ENCODE data around the gene DNMT3A.

DNMT3A gene

DNA sequence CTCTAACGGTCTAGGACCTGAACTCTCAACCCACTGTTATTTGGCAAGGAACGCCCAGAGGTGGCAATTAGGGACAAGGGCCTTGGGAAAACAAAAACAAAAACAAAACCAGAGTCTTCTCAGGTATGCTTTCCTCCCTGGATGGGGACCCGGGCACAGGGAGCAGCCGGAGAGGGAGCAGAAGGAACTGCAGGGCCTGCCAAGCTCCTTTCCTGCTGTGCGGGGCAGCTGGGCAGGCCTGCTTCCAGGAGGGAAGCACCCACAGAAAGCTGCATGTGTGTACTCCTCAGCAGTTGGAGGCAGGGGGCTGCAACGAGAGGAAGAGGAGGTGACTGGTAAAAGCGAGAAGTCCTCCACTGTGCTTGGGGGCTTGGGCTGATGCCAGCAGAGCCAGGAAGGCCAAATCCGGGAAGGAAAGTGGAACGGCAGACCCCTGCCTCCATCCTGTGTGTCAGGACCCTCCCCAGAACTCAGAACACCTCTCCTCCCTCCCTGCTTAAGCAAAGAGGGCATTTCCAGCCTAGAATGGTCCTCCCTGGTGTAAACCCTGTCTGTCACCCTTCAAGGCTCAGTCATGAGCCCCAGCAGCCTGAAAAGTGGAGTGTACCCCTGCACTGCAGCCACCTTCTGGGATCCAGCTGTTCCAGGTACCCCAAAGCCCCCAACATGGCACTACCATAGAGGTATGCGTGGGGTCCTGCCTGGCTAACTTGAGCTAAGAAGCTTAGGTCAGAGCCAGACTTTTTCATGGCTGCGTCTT lies 56.3 kb downstream of the DNMT3A start:
- ATAC-seq (ENCODE audit: insufficient read depth, low read depth) (no peak), DNase-seq (no peak)
- Histone ChIP-seq H2AFZ (ENCODE audit: low read depth, low read length) (peak overlapping the region; percentile 87), H3K27ac (ENCODE audit: low read length) (peak overlapping the region; percentile 91), H3K4me3 (ENCODE audit: low read depth in 1 of 2, low read length in 2 of 2) (peak overlapping the region in 1 of 2 experiments; percentile 5; a peak in 1 of 4 replicates), H3K9me3 (ENCODE audit: insufficient read depth, low read length, severe bottlenecking) (no peaks in the 10 kb centered on the region), H3K79me2 (ENCODE audit: insufficient read depth, low read length) (no peaks in the 10 kb centered on the region), H3K9ac (ENCODE audit: low read depth, low read length) (peak overlapping the region; percentile 37), H3K36me3 (ENCODE audit: insufficient read depth, low read length) (peaks cover 31% of the 10 kb centered on the region), H3K4me2 (ENCODE audit: insufficient read depth, low read length) (peak overlapping the region; percentile 44), H3K27me3 (ENCODE audit: insufficient read depth, low read length, poor library complexity) (no peaks in the 10 kb centered on the region), H4K20me1 (ENCODE audit: insufficient read depth, low read length) (no peaks in the 10 kb centered on the region), H3K4me1 (ENCODE audit: insufficient read depth, low read length) (peaks cover 21% of the 10 kb centered on the region)
- TF ChIP-seq, protein P1, sequence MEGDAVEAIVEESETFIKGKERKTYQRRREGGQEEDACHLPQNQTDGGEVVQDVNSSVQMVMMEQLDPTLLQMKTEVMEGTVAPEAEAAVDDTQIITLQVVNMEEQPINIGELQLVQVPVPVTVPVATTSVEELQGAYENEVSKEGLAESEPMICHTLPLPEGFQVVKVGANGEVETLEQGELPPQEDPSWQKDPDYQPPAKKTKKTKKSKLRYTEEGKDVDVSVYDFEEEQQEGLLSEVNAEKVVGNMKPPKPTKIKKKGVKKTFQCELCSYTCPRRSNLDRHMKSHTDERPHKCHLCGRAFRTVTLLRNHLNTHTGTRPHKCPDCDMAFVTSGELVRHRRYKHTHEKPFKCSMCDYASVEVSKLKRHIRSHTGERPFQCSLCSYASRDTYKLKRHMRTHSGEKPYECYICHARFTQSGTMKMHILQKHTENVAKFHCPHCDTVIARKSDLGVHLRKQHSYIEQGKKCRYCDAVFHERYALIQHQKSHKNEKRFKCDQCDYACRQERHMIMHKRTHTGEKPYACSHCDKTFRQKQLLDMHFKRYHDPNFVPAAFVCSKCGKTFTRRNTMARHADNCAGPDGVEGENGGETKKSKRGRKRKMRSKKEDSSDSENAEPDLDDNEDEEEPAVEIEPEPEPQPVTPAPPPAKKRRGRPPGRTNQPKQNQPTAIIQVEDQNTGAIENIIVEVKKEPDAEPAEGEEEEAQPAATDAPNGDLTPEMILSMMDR (IDR thresholded peaks at IDR 0.05; ENCODE audit: borderline replicate concordance, extremely low read depth, low read length, poor library complexity, severe bottlenecking): no peak
- no peak for TF ChIP-seq EZH2 (IDR thresholded peaks at IDR 0.05; ENCODE audit: borderline replicate concordance, low read depth, low read length, severe bottlenecking)

DNA sequence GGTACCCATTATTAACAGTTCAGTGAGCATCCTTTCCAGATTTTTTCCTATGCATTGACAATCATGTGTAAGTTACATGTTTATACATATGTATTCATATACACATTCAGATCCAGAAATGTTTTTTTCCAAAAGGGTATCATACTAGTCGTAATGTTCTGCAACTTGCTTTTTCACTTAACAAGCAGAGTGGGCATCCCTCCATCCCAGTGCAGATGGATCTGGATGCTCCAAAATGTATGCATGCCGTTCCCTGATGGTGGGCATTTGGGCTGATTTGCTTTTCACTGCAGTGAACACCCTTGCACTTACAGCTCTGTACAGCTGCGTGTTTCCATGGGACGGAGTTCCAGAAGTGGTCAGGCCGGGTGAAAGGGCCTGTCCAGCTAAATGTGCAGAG lies 57.0 kb downstream of the DNMT3A start:
- no peak for DNase-seq
- H3K27ac ChIP-seq (ENCODE audit: low read length): peak overlapping the region; percentile 91; the same call in 1 of the 2 replicates
- H3K4me2 ChIP-seq (ENCODE audit: insufficient read depth, low read length): no peak overlapping the region

GRCh38 chr2:25283921-25284320 lies 57.8 kb downstream of the DNMT3A start:
- DNase-seq (no peak), ATAC-seq (ENCODE audit: insufficient read depth, low read depth) (no peak)
- no peak overlapping the region for H3K9ac ChIP-seq (ENCODE audit: low read depth, low read length)
- no peaks in the 10 kb centered on the region for H3K27me3 ChIP-seq (ENCODE audit: insufficient read depth, low read length, poor library complexity)
- H3K27ac ChIP-seq (ENCODE audit: low read length): no peak overlapping the region
- H3K4me3 ChIP-seq (ENCODE audit: low read depth in 1 of 2, low read length in 2 of 2): no peak overlapping the region
- H4K20me1 ChIP-seq (ENCODE audit: insufficient read depth, low read length): no peaks in the 10 kb centered on the region
- no peak overlapping the region for H2AFZ ChIP-seq (ENCODE audit: low read depth, low read length)
- H3K4me2 ChIP-seq (ENCODE audit: insufficient read depth, low read length): no peak overlapping the region
- no peak for TF ChIP-seq EZH2 (IDR thresholded peaks at IDR 0.05; ENCODE audit: borderline replicate concordance, low read depth, low read length, severe bottlenecking)
- TF ChIP-seq, protein P1 (IDR thresholded peaks at IDR 0.05; ENCODE audit: borderline replicate concordance, extremely low read depth, low read length, poor library complexity, severe bottlenecking): no peak
- peaks cover 21% of the 10 kb centered on the region for H3K4me1 ChIP-seq (ENCODE audit: insufficient read depth, low read length)
- peaks cover 36% of the 10 kb centered on the region for H3K36me3 ChIP-seq (ENCODE audit: insufficient read depth, low read length)
- no peaks in the 10 kb centered on the region for H3K9me3 ChIP-seq (ENCODE audit: insufficient read depth, low read length, severe bottlenecking)
- H3K79me2 ChIP-seq (ENCODE audit: insufficient read depth, low read length): no peaks in the 10 kb centered on the region

More for the DNA sequence above, 57.0 kb downstream of the DNMT3A start:
- no peaks in the 10 kb centered on the region for H3K27me3 ChIP-seq (ENCODE audit: insufficient read depth, low read length, poor library complexity)
- H3K9me3 ChIP-seq (ENCODE audit: insufficient read depth, low read length, severe bottlenecking): no peaks in the 10 kb centered on the region
- H4K20me1 ChIP-seq (ENCODE audit: insufficient read depth, low read length): no peaks in the 10 kb centered on the region
- TF ChIP-seq, protein P1 (IDR thresholded peaks at IDR 0.05; ENCODE audit: borderline replicate concordance, extremely low read depth, low read length, poor library complexity, severe bottlenecking): no peak
- TF ChIP-seq EZH2 (IDR thresholded peaks at IDR 0.05; ENCODE audit: borderline replicate concordance, low read depth, low read length, severe bottlenecking): no peak
- no peaks in the 10 kb centered on the region for H3K79me2 ChIP-seq (ENCODE audit: insufficient read depth, low read length)
- H3K9ac ChIP-seq (ENCODE audit: low read depth, low read length): no peak overlapping the region
- no peak overlapping the region for H2AFZ ChIP-seq (ENCODE audit: low read depth, low read length)
- no peak for ATAC-seq (ENCODE audit: insufficient read depth, low read depth)
- H3K4me1 ChIP-seq (ENCODE audit: insufficient read depth, low read length): peaks cover 21% of the 10 kb centered on the region
- no peak overlapping the region for H3K4me3 ChIP-seq (ENCODE audit: low read depth in 1 of 2, low read length in 2 of 2)
- peaks cover 34% of the 10 kb centered on the region for H3K36me3 ChIP-seq (ENCODE audit: insufficient read depth, low read length)

All from DND-41 (cell line).